ENCODE data around the gene FUCA2.

The FUCA2 gene, protein sequence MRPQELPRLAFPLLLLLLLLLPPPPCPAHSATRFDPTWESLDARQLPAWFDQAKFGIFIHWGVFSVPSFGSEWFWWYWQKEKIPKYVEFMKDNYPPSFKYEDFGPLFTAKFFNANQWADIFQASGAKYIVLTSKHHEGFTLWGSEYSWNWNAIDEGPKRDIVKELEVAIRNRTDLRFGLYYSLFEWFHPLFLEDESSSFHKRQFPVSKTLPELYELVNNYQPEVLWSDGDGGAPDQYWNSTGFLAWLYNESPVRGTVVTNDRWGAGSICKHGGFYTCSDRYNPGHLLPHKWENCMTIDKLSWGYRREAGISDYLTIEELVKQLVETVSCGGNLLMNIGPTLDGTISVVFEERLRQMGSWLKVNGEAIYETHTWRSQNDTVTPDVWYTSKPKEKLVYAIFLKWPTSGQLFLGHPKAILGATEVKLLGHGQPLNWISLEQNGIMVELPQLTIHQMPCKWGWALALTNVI

DNA sequence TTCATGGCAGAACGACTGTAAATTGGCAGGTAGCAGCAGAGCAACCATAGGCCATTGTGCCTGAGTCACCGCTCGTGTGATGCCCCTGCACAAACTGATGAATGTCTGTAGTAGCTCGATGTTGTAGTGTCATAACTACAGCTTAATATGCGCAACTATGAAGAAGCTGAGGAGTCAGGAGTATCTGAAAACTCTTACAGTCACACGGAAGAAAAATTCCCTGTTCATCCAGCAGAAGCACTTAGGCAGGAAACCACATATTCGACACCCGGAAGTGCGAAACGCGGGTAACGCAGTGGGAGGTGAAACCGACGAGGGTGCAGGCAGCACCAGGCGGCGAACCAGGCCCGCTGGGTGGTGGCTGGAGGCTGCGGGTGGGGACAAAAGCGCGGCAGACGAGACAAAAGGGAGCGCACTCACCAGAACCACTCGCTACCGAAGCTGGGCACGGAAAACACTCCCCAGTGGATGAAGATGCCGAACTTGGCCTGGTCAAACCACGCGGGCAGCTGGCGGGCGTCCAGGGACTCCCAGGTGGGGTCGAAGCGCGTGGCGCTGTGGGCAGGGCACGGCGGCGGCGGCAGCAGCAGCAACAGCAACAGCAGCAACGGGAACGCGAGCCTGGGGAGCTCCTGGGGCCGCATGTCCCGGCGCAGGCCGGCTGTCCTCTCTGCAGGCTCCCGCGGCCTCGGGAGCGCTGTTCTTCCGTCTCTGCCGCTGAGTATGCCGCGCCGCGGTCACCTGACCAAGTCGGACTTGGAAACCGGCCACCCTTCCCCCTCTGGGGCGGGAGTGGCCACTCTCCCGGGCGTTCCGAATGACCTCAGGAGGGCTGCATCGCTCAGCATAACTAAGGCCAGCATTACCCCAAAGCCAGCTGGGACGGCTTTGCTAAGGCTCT is at the start of gene FUCA2:
TSS of gene FUCA2 (minus strand) at position 730 of the 901 bp plus-strand sequence. CDS start at position 644, 86 bp downstream.
- DNase-seq, result peak; percentile 29 to 77

DNA sequence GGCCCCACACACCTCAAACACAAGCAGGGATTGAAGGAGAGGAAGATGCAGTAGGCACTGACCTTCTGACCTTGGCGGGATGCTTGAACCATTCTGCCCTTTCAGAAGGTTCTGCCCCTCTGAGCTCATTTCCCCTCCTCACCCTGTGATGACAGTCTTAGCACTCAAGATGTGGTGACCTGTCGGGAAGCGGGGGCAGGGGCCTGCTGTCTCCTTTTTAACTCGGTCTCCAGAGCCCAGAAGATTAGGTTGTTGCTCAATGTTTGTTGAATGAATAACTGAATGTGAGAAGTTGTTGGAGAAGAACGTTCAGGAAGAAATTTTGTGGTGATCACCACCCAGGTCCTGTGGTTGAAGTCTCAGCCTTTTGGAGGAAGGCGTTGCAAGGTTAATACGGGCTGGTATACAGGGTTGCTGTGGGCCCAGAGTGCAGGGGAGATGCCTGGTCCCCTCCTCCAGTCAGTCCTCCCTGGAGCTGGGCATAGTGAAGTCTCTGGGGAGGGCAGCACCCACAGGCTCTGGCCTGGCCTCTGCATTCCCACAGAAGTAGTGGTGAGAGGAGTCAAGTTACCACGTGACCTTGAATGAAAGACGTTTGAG is 49.7 kb upstream of the FUCA2 start:
- DNase-seq, result no peak

DNA sequence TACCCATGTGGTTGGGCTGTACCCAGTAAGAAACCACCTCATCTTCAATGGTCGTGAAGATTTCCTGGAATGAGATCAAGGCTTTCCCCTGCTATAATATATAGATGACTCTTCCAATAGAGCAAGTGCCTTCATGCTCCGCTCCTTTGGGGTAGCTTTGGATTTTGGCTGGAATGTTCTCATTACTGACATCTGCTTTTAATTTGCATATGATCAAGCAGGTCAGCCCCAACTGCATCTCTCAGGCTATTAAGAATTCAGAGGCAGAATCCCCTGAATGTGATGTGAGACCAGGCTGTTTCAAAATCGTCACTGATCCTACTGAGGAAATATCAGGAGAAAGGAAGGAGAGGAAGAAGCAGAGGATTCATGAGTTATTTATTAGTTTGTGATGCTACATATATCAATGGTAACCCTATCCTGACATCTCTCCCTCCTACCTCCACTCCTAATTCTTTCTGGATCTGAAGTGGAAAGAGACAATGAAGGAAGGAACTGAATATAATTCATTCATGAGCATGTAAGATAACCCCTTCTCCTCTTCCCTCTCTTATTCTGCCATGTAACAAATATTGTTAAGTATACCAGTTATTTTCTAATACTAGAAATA is 47.6 kb upstream of the FUCA2 start:
- DNase-seq, result no peak

DNA sequence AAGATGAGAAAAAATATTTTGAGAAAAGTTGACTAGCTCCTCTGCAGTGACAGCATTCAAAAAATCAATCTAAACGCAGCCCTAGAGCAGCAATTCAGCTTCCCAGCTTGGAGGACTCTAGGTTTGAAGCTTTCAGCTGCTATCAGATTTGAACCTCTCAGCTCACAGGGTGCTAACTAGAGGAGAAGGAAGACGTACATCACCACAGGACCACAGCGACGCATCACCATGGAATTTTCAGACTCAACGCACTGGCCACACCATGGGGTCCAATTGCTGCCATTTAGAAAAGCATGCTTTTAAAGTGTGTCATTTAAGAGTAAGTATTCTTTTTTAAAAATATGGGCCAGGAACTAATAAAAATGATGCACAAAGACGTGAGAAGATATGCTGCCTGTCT is 45.0 kb upstream of the FUCA2 start:
- no peak for DNase-seq

DNA sequence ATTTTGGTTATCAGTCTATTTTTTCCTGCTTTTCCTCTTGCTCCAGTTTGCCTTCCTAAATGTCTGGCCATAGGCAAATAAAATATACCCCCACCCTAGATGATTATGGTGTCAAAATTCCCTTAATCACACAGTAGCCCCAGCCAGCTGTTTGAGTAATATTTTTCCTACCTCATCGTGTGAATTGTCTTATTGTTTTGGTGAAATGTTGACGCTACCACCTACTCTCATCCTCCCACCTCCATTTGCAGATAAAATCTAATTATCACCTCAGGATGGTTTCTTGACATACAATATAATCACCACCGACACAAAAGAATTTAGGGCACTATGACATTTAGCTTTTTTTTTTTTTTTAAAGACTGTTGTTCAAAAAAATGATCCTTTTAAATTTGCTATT is 44.1 kb upstream of the FUCA2 start:
- DNase-seq, result no peak

DNA sequence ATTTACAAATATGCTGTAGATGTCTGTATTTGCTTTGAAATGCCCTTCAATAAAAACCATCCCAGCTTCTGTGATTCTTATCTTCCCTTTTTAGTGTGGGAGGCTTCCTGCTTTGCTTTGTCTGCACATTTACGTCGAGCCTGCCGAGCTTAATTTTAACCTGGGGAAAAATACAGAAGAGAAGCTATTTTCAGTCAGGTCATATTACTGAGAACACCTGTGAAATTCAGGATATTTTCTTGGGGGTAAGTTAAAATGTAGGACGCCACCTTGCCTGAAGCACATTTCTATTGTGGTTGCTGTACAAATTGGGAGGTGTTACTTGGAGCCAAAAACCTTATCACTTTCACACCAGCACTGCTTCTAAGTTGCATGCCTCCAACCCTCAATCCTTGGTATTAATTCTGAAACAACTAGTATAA is 43.6 kb upstream of the FUCA2 start:
- peak in 1 of 2 donors; percentile 21 for DNase-seq

DNA sequence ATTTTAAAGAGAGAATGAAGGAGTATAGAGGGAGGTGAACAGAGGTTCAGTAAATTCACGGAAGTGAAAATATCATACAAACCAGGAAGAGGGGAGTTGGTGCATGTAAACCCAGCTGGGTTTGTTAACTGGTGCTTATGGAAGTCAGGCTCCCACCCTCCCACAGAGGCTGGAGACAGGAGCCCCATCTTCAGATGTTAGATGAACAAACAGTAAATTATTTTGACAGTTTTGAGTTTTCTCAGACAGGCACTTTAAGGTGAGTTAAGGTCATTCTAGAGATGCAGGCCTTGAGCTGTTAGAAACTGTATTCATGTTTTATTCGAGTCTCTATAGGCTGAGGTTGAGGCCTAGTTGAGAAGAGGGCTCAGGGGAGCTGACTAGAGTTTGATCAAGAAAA is 41.8 kb upstream of the FUCA2 start:
- DNase-seq, result no peak

DNA sequence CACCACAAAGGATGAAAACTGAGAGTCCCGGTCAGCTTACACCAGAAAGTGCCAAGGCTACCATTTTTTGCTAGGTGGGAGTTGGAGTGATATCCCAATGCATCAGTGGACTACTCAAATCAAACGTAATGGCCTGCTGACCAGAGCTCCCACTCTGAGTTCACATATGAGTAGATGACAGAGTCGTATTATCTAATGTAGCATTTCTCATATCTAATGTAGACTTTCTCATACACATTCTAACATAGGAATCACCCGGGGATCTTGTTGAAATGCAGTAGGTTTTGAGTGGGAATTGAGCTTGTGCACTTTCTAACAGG is 38.4 kb upstream of the FUCA2 start:
- DNase-seq, result no peak

DNA sequence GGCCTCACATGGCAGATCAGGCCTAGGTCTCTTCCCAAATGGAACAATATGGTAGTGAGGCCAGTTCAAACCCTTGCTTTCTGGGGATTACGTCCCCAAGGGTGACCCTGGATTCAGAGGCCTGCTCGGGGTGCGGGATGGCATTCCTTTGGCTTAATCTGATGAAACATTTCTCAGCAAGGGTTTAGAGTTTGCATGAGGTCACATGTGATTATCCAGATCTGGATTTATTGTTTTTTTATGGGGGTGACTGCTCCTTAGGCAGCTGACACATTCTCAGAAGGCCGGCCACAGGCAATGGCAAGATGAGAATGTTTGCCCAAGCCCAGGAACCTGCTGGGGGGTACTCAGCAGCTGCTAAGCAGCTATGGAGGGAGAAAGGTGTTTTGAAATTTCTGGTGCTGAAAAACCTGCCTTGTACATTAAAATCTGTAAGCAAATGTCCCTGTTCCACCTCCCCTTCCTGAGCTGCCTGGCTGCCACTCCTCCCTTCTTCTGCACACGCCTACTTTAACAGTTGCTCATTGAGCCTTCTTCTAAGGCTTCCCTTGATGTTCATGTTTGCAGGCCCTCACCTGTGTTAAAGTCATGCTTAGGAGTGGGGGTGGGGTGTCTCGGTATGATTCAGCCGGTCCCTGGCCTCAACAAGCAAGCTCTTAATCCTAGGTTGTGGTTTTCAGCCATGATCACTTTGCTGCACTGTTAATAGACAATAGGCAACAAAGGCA is 37.9 kb upstream of the FUCA2 start:
- DNase-seq, result no peak

DNA sequence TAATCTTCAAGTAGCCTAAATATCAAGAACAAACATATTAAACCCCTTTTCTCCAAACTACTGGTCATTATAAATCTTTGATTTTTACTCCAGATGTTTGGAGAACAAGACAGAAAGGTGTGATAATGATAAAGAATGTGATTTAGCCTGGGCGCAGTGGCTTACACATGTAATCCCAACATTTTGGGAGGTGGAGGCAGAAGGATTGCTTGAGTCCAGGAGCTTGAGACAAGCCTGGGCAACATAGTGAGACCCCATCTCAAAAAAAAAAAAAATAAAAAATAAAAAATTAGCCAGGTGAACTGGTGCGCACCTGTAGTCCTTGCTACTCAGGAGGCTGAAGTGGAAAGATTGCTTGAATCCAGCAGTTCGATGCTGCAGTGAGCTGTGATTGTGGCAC is 35.1 kb upstream of the FUCA2 start:
- no peak for DNase-seq

DNA sequence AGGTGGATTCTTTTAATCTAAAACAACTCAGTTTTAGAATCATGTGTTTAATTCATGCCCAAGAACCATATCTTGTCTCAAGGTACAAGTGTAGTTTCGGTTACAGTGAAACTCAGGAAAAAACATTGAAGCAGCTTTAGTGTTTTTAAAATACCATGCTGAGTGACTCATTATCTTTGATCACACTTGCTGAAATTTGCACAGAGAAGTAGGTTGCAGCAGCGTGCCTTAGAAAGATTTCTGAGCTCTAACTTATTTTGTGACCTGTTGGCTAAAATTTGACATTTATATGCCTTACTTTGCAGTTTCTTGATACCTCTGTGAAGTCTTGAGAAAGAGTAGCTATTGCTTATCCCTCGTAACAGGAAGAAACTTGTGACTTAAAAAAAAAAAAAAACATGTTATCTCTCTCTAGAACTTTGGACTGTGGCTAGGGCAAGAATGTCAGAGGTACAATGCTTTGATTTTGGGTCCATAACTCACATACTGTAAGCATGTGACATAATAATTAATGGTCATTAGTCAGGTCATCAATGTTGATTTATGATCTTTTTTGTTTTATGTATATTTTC is 34.5 kb upstream of the FUCA2 start:
- DNase-seq, result peak in 1 of 2 donors; percentile 26

DNA sequence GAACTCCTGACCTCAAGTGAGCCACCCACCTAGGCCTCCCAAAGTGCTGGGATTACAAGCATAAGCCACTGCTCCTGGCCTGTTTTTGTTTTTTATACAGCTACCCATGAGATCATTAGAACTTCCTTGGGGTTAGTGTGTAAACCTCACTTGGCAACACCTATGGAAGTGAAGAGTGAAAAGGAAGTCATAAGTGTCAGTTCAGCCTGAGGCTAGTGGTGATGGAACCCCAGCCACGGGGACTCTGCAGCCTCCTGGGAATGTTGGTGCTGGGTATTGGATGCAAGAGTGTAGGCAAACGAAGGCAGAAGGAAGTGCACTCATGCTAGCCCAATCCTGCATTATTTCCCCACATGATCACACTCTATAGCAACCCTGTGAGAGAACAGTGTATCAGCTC is 33.6 kb upstream of the FUCA2 start:
- DNase-seq, result no peak

DNA sequence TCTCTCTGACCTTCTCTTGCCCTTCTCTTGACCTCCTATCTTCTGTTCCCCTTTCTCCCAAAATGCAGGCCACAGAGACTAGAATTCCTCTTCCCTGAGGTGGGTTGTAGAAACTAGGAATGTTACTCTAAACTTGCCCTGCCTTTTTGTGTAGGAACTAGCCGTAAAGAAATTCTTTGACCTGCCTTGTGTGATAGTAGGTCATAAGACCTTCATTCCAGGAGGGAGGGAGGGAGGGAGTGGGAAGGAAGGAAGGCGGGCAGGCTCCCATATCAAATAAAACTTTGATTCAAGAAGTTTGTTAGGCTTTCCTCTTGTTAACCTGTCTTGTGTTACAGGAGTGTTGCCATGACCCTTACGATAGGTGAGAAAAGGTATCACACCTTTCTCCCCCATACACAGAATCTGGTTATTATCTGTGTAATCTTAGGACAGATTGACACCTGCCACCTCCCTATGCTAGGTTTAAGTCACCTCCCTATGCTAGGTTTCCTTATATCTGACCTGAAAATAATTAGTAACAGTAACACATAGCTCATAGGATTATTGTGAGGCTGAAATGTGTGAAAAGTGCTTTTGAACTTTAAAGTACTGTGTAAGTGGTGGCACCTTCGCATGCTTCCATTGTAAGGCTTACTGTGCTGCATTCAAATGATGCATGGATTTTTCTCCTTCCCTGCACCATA is 32.6 kb upstream of the FUCA2 start:
- no peak for DNase-seq

DNA sequence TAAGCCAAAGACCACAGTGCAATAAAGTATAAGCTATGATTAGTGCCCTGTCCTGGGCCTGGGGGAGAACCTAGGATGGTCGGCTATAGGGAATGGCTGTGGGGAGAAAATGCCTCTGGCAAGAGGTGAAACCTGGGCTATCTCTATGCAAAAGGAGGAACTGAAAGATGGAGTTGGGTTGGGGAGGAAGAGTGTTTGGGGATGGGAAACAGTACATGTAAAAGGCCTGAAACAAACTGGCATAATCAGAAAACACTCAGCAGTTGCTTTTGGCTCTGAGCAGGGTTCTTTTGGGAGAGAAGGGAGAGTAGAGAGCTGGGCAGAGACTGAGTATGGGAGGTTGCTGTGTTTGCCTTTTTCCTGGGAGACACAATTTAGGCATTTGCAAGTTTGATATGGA is 31.9 kb upstream of the FUCA2 start:
- no peak for DNase-seq

DNA sequence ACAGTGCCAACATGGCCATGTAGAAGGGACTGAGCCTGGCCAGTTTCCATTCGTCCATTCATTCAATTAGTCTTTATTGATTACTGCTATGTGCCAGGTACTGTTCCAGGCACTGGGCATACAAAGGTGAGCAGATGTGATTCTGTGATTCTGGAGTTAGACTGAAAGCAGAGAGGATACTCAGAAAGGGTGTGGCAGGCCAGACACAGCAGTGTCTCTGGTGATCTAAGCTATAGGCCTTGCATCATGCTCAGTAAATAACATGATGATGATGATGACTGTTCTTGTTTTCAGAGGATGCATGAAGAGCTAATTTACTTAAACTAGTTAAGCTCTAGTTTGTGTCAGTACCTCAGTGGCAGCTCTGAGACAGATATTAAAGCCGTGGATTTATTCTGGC is 31.4 kb upstream of the FUCA2 start:
- DNase-seq, result no peak

DNA sequence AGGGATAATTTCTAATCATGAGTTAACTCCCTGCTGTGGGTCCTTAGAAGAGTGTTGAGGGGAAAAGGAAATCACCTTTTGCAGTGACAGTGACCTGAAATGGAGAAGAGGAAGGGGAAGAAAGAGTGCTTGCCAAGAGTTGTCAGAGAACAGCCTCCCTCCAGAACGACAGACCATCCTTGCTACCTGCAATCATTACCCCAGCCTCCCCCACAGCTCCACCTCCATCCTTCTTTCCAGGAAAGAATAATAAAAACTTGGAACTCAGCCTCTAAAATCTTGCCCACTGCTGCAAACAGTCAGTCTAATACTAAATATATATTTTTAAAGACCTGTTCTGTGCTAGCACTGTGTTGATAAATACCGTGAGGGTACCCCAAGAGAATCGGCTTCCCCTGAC is 28.7 kb upstream of the FUCA2 start:
- no peak for DNase-seq

DNA sequence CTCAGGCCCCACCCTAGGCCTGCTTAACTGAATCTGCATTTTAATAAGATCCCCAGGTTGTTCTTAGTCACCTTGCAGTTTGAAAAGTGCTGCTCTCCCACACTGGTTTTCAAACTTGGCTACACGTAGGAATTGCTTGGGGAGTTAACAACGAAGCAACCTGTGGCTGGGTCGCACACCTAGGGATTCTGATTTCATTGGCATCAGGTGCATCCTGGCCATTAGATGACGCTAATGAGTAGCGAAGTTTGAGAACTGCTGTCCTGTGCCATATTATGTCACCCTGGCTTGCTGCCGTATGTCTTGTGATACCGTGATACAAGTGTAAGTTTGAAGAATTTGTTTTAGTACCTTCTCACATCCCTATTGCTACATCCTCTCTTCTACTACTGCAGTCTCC is 28.2 kb upstream of the FUCA2 start:
- DNase-seq, result no peak

DNA sequence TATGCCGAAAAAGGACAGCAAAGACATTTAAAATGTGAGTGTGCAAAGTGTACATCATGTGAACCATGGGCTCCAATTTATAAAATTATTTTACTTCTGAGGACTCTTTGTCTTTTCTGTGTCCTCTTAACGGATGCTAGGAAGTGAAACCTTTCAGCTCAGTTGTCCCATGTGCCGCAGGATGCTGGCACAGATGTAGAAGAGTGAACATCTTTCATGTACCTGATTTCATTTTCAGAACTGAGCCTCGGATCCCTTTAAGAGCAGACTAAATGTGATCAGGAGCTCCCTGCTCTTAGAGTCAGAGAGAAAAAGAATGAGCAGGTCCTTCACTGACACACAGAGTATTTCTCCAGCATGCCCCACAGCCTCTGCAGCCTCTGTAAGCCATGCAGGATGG is 27.6 kb upstream of the FUCA2 start:
- no peak for DNase-seq

DNA sequence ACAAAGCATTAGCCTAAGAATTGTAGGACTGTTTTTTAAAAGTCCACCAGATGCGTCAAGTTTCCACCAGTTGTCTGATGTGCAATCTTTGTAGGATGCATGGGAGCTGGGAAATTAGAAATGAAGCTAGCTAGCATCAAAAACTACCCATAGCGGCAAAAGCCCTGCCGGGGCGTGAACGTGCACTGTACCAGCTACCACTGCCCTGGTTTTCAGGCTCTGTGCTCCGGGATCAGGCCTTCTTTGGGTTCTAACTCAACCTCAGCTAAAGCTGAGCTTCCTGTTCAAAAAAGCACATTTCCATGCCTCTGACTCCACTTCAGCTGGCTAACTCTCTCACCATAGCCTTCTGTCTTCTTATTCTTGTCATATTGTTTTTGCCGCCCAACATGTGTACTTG is 26.9 kb upstream of the FUCA2 start:
- DNase-seq, result no peak

DNA sequence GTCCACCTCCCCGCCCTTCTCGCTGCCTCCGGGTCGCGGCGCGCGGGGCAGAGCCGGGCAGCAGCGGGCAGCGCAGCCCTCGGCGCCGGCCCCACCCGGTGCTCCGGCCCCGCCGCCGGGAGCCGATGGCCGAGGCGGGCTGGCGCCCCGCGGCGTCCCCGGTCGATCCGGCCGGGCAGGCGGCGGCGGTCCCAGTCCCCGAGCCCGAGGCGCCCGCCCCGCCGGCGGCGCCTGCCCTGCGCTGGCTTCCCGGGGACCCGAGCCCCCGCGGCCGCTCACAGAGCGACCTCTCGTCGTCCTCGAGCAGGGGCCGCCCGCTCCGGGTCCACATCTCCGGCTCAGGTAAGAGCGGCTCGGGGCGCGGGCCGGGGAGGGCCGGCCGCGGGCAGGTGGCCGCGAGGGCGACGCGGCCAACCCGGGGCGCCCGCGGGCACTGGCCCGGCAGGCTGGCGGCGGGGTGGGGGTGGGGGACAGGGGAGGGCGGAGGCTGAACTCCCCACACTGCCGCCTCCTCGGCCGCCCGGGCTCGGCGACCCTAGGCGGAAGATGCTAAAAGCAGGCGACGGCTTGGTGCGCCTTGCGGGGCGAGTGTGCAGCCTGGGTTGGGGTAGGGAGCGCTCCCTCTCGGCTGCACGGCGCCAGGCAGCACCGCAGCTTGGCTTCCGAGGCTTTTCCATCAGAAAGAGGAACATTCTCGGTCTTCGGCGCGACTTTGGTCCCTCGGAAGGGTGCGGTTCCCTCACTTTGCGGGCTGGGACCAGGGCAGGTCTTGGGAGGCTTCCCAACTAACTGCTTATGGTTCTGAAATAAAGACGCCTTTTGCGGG is 25.6 kb upstream of the FUCA2 start:
- peak; percentile 61 to 69 for DNase-seq

DNA sequence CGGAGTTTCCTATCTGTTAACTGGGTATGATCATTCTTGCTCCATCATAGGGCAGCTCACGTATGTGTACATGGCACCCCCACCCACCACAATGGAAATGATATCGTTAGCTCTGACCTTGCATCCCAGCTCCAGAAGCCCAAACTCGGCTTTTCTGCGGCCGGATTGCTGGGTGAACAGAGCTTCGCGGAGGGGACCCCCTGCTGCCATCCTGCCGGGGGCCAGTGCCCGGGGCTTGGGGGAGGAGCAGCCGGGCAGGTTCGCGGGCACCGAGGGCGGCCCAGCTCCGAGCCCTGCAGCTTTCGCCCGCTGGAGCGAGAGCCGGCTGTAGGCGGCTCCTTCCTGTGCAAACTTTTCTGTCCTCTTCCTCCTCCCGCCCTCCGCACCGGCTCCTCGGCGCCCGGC is 24.9 kb upstream of the FUCA2 start:
- peak; percentile 44 to 56 for DNase-seq

Measured in bone marrow (tissue), 2 donors.